ENCODE data around the gene ZNF287. TPM values are rescaled to one million over a fixed set of nuclear protein-coding genes. Genes with fewer than 3 reads are reported as not detected.

Gene ZNF287
- total and polyA plus RNA-seq, 2 donors (not counting 3 experiments of a cell fraction or from before 2014, with no cell fraction given): 3.6 to 5.5 TPM

DNA sequence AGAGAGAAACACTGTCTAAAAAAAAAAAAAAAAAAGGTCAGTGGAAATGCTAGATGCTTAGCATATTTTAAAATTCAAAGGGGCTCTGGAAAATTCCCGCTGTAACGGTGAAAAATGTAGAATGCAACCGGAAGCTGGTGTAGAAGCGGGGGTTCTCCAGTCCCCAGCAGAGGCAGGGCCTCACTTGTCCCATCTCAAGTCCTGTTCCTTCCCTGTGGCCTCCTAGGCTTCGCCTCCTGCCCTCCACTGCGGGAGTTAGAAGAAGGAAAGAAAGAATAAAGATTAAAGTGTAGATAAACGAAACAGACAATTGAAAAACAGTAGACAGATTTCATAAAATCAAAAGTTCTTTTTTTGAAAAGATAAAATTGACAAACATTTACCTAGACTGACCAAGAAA lies 14.8 kb upstream of the ZNF287 start:
- no peak for DNase-seq (ENCODE audit: low read depth, low spot score)
- H3K9me3 ChIP-seq (replicated peaks; ENCODE audit: control insufficient read depth, insufficient read depth, low read length): no peaks in the 10 kb centered on the region
- no TSS peak for BruUV-seq (replicated peaks)
- peak overlapping the region; percentile 16 for H3K4me2 ChIP-seq (ENCODE audit: insufficient read depth, low read length)
- ChIA-PET POLR2A (interaction anchor here (0.9 kb wide), 1 partner anchor 145 kb away, joined by 3 read pairs; no protein-coding TSS in a partner anchor), CTCF (interaction anchor here (0.5 to 3.5 kb wide), 19 partner anchors 8 to 408 kb away, joined by 3 to 27 read pairs (median 3); partner anchors contain the start of gene ZNF287)
- H3K9me1 ChIP-seq (replicated peaks; ENCODE audit: control insufficient read depth, extremely low read depth, insufficient read depth, low read length): no peaks in the 10 kb centered on the region
- H3K27ac ChIP-seq (ENCODE audit: insufficient read depth, low read depth, low read length): no peak overlapping the region
- no peaks in the 10 kb centered on the region for H3K4me1 ChIP-seq (ENCODE audit: control insufficient read depth, extremely low read depth, insufficient read depth, low read length)
- no peak for FAIRE-seq
- no peaks in the 10 kb centered on the region for H4K20me1 ChIP-seq (replicated peaks; ENCODE audit: control insufficient read depth, extremely low read depth, insufficient read depth, low read length)
- H3K79me2 ChIP-seq (ENCODE audit: control insufficient read depth, insufficient read depth, low read length): no peaks in the 10 kb centered on the region
- peaks cover 26 to 31% of the 10 kb centered on the region in 2 experiments for H3K27me3 ChIP-seq (ENCODE audit: control insufficient read depth in 2 of 2, insufficient read depth in 2 of 2, low read length in 2 of 2)
- dilution Hi-C loops (cut with MboI; ENCODE audit: extremely low pct_ligation_motif_present, low sequenced_read_pairs): no loop called here
- no peaks in the 10 kb centered on the region for H3K36me3 ChIP-seq (ENCODE audit: control insufficient read depth in 2 of 2, extremely low read depth in 1 of 2, insufficient read depth in 2 of 2, low read length in 2 of 2)
- intact Hi-C loops (cut with micrococcal nuclease): loop anchor here (1.0 kb wide), 1 partner anchor 46 kb away; no protein-coding TSS in a partner anchor
- no peak overlapping the region for H3K4me3 ChIP-seq (replicated peaks in 1 of 3; ENCODE audit: insufficient read depth in 1 of 3, low read depth in 1 of 3, low read length in 3 of 3)
- TF ChIP-seq EZH2 (IDR thresholded peaks at IDR 0.05; ENCODE audit: borderline replicate concordance, low read depth, low read length, severe bottlenecking) (no peak), FOS (IDR thresholded peaks at IDR 0.05; ENCODE audit: borderline replicate concordance, insufficient read depth, low read length) (no peak)
- H2AFZ ChIP-seq (ENCODE audit: low read depth, low read length): no peak overlapping the region
- H3K9ac ChIP-seq (replicated peaks; ENCODE audit: extremely low read depth, insufficient read depth, low read length): no peak overlapping the region

DNA sequence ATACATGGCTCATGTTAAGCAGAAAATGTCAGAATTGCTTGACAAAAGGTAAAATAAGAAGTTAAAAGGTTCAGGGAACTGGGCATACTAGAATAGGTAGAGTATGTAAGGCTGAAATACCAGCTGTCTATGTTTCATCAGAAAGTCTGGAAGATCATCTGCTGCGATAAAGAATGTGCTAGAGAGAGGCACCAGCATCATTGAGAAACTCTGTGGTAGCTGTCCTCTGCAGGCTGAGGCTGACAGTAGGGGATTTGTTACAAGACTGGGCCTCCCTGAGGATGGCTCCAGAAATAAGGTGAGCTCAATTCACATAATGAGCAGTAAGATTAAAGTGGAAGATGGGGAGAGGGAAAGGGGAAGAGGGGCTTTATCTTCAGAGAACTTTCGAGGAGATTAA lies 4.5 kb upstream of the ZNF287 start:
- dilution Hi-C loops (cut with MboI; ENCODE audit: extremely low pct_ligation_motif_present, low sequenced_read_pairs) (no loop called here), intact Hi-C loops (cut with micrococcal nuclease) (no loop called here)
- no peak overlapping the region for H2AFZ ChIP-seq (ENCODE audit: low read depth, low read length)
- FAIRE-seq: no peak
- peaks cover 2% of the 10 kb centered on the region for H3K4me1 ChIP-seq (ENCODE audit: control insufficient read depth, extremely low read depth, insufficient read depth, low read length)
- H4K20me1 ChIP-seq (replicated peaks; ENCODE audit: control insufficient read depth, extremely low read depth, insufficient read depth, low read length): no peaks in the 10 kb centered on the region
- no peak overlapping the region for H3K27ac ChIP-seq (ENCODE audit: insufficient read depth, low read depth, low read length)
- no peak overlapping the region for H3K4me3 ChIP-seq (replicated peaks in 1 of 3; ENCODE audit: insufficient read depth in 1 of 3, low read depth in 1 of 3, low read length in 3 of 3)
- H3K27me3 ChIP-seq (ENCODE audit: control insufficient read depth in 2 of 2, insufficient read depth in 2 of 2, low read length in 2 of 2): peaks cover 0 to 5% of the 10 kb centered on the region in 2 experiments
- H3K9me3 ChIP-seq (replicated peaks; ENCODE audit: control insufficient read depth, insufficient read depth, low read length): no peaks in the 10 kb centered on the region
- CTCF ChIA-PET: interaction anchor here (0.9 kb wide), 1 partner anchor 16 kb away, joined by 3 read pairs; no protein-coding TSS in a partner anchor
- BruUV-seq (replicated peaks): no TSS peak
- TF ChIP-seq JUN (IDR thresholded peaks at IDR 0.05; ENCODE audit: borderline replicate concordance, insufficient read depth, insufficient read length, low read depth) (no peak), POLR2A (IDR thresholded peaks at IDR 0.05; ENCODE audit: low read depth, low read length) (no peak), FOS (IDR thresholded peaks at IDR 0.05; ENCODE audit: borderline replicate concordance, insufficient read depth, low read length) (no peak), MYC (IDR thresholded peaks at IDR 0.05; ENCODE audit: low read depth, low read length) (no peak), POLR2AphosphoS5 (IDR thresholded peaks at IDR 0.05; ENCODE audit: insufficient read depth, low read depth, low read length) (no peak), EZH2 (IDR thresholded peaks at IDR 0.05; ENCODE audit: borderline replicate concordance, low read depth, low read length, severe bottlenecking) (no peak), GATA2 (IDR thresholded peaks at IDR 0.05; ENCODE audit: insufficient read depth, insufficient read length, low read depth, low read length) (no peak)
- TF ChIP-seq, protein P1, sequence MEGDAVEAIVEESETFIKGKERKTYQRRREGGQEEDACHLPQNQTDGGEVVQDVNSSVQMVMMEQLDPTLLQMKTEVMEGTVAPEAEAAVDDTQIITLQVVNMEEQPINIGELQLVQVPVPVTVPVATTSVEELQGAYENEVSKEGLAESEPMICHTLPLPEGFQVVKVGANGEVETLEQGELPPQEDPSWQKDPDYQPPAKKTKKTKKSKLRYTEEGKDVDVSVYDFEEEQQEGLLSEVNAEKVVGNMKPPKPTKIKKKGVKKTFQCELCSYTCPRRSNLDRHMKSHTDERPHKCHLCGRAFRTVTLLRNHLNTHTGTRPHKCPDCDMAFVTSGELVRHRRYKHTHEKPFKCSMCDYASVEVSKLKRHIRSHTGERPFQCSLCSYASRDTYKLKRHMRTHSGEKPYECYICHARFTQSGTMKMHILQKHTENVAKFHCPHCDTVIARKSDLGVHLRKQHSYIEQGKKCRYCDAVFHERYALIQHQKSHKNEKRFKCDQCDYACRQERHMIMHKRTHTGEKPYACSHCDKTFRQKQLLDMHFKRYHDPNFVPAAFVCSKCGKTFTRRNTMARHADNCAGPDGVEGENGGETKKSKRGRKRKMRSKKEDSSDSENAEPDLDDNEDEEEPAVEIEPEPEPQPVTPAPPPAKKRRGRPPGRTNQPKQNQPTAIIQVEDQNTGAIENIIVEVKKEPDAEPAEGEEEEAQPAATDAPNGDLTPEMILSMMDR (IDR thresholded peaks at IDR 0.05; ENCODE audit: extremely low read depth in 1 of 2, insufficient read depth in 1 of 2, low read depth in 1 of 2, low read length in 2 of 2): no peak
- TF ChIP-seq, protein P2, sequence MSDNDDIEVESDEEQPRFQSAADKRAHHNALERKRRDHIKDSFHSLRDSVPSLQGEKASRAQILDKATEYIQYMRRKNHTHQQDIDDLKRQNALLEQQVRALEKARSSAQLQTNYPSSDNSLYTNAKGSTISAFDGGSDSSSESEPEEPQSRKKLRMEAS (IDR thresholded peaks at IDR 0.05; ENCODE audit: insufficient read depth, insufficient read length): no peak
- POLR2A ChIA-PET: no interaction called here
- no peaks in the 10 kb centered on the region for H3K36me3 ChIP-seq (ENCODE audit: control insufficient read depth in 2 of 2, extremely low read depth in 1 of 2, insufficient read depth in 2 of 2, low read length in 2 of 2)
- H3K79me2 ChIP-seq (ENCODE audit: control insufficient read depth, insufficient read depth, low read length): no peaks in the 10 kb centered on the region
- DNase-seq (ENCODE audit: low read depth, low spot score): no peak
- no peak overlapping the region for H3K4me2 ChIP-seq (ENCODE audit: insufficient read depth, low read length)
- no peak overlapping the region for H3K9ac ChIP-seq (replicated peaks; ENCODE audit: extremely low read depth, insufficient read depth, low read length)
- no peaks in the 10 kb centered on the region for H3K9me1 ChIP-seq (replicated peaks; ENCODE audit: control insufficient read depth, extremely low read depth, insufficient read depth, low read length)

Data from endothelial cell of umbilical vein (primary cell).